Dermis microvascular lymphatic vessel endothelial cell (primary cell): ENCODE measurements around the gene TCEANC2. TPM values are rescaled to one million over a fixed set of nuclear protein-coding genes. Genes with fewer than 3 reads are reported as not detected.
A peak's percentile ranks its signal among the peaks of the same experiment; 100 is the strongest.
"Not testable (repeated sequence)": the region's sequence is repeated elsewhere in the genome, so short reads cannot be mapped to it uniquely, and the experiment has no call there.

ENCODE experiments used
- DNase-seq, 2 donors: peaks; one replicate each; pipeline versions ENCODE4 v3.0.0 to v3.0.0-alpha.2; 2010; ENCODE audit warnings: low read depth in 2 of 2
- total RNA-seq: library from RNA; depleted of rRNA; stranded (reverse); fragments of >200 nt; gene quantifications from 2 replicates; pipeline ENCODE4 v1.2.1, GENCODE V29; 2014

The TCEANC2 gene
- total RNA-seq, 1 donor from 2014 or later, result 2.1 TPM

DNA sequence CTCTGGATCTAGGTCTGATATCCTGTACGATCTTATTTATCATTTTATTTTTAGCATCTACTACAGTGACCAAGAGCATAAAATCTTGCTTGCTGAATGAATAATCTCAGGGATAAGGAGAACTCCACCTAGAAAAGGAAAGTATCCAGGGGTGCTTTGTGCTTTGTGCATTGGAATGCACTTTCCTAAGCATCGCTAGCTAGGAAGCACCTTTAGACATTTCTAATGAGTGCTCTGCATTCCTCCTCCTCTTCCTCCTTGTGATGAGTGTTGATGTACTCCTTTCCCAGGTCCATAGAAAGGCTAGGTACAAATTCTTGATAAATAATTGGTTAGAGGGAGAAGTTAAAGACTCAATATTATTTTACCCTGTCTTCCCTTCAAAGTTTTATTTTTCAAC lies 31.4 kb downstream of the TCEANC2 start:
- DNase-seq, result no peak

- DNase-seq, result no peak
These were observed 33.3 kb downstream of the TCEANC2 start for GRCh38 chr1:54086754-54087153.

GRCh38 chr1:54088385-54088784 lies 35.0 kb downstream of the TCEANC2 start:
- no peak for DNase-seq

- no peak for DNase-seq
These were observed 38.3 kb downstream of the TCEANC2 start for GRCh38 chr1:54091666-54092065.

DNA sequence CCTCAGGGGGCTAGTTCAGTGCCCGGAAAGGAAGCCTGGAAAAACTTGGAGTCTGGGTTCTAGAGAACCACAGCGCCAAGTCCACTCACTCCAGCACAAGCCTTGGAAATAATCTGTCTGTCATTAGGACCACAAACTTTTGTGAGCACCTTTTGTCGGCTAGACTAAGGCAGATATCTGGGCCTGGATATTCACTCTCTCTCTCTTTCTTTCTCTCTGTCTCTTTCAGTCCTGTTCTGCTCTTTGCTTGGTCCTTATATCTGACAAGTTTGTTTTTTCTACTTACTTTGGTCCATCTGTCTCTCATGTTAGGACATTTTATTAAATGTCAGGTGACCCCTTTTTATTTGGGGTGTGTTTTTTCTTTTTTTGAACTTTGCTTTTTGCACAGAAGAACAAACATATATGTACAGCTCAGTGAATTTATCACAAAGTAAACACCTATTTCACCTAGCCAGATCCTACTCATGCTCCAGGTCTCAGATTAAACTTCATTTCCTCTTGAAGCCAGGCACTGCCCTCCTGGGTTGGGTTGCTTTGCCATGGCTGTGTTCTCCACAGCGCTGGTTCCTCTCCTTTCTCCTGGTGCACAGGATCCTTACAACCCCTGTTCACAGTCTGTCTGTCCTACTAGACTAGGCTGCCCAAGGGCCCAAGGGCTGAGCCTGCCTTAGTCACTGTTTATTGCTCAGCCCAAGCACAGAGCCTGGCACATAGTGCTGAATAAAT lies 40.8 kb downstream of the TCEANC2 start:
- no peak for DNase-seq

DNA sequence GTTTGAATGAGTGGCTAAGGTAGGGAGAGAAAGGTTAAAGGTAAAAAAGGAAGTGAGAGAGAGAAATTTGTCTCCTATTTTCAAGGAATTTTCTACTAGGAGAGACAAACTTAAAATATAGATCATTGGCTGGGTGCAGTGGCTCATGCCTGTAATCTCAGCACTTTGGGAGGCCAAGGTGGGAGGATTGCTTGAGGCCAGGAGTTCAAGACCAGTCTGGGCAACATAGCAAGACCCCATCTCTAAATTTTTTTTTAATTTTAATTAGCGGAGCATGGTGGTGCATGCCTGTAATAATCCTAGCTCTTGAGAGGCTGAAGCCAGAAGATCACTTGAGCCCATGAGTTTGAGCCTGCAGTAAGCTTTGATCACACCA lies 41.3 kb downstream of the TCEANC2 start:
- DNase-seq, result not testable (repeated sequence)

DNA sequence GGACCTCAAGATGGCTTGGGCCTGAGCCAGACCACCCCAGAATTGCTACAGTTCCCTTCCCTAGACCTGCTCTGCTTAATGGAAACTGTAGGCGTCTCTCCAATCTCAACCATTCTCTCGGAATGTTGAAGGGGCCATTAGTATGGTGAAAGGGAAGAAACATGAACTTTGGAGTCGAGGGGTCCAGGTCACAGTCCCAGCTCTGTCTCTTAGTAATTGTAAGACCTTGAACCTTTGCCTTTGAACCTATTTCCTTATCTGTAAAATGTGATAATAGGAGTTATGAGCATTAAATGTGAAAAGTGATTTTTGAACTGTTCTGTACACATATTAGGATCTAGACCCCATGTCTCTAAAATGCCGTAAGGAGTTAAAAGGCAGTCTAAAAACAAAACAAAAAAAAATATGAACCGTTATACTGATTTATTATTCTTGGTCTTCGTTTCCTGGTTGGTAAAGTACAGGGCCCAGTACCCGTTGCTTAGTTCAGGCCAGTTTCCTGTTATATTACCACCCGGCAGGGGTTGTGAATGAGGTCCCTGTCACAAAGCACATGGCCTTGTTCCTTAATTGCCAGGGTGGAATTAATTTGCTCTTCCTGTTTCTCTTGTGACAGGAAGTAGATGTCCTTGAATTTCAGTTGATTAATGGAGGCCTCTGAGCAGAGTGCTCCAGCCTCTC lies 42.3 kb downstream of the TCEANC2 start:
- peak; percentile 18 to 38 for DNase-seq

- DNase-seq, result no peak
These were observed 42.9 kb downstream of the TCEANC2 start for GRCh38 chr1:54096227-54096876.

DNA sequence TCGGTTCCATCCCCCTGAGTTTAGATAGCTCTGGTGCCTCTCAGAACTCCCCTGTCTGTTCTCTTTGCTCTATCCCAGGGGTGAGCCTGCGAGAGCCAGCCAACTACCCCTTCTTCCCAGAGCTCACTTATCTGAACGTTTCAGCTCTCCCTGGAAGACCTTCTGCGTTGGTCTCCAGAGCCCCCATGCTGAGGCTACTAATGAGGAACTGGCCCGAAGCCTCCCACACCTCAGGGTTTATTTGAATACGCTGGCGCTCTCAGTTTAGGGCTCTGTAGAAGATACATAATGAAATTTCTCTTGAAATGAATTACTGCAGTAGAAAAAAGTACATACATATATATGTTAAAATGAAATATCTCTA lies 43.5 kb downstream of the TCEANC2 start:
- DNase-seq, result no peak

DNA sequence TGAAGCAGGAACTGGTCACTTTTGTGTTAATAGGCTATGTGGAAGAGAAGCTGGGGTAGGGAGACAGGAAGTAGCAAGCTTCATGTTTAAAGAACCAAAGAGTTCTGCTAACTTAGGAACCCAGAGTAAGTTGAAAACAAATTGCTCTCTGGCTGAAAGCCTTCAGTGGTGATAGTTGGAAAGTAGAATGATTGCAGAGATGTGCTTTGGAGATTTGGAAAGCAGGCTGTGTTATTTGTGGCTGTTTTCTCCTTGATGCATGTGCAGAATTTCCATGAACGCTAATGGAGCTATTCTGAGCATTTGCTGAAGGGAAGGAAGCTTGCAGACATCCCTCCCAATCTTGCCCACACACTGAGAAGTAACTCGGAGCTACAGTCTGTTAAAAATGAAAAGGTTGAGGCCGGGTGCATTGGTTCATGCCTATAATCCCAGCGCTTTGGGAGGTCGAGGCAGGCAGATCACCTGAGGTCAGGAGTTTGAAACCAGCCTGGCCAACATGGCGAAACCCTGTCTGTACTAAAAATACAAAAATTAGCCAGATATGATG lies 45.7 kb downstream of the TCEANC2 start:
- no peak for DNase-seq

DNA sequence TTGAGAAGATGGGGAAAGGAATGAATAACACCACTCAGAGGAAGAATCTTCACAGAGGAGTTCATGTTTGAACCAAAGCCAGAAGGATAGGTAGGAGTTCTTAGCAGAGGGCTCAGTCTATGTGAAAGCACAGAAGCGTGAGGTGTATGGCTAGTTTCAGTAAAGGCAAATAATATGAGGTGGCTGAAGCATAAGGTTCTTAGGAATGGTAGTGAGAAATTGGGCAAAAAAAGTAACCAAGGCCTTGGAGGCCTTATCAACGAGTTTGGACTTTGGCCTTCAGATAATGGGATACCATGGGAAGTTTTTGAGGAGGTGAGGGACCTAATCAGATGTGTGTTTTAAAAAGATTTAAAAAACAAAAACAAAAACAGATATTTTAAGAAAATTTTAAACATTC lies 47.1 kb downstream of the TCEANC2 start:
- DNase-seq, result no peak

DNA sequence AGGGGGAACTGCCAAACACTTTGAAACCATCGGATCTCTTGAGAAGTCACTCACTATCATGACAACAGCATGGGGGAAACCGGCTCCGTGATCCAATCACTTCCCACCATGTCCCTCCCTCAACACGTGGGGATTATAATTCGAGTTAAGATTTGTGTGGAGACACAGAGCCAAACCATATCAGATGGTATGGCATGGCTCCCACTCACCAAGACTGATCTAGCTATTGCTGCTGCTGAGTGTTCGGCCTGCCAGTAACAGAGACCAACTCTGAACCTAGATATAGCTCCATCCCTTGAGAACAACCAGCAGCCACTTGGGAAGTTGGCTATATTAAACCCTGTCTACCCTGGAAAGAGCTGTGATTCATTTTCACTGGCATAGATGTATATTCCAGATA lies 50.0 kb downstream of the TCEANC2 start:
- DNase-seq, result no peak

- DNase-seq, result not testable (repeated sequence)
These were observed 51.2 kb downstream of the TCEANC2 start for GRCh38 chr1:54104613-54105012.

DNA sequence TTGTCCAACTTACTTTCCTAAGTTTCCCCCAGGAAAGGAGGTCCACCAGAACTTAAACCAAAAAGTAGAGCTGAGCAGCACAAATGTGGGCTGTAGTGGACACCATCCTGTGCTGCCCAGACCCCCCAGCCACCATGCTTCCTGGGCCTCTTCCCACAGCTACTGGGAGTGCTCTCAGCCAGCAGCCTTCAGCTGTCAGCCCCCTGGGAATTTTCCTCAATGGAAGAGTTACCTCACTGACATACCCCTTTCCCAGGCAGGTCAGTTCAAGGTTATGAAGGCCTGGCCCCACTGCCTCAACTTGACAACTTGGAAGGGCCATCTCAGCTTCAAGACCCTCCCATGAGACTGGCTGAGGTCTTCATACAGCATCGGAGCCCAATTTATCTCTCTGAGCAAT lies 51.7 kb downstream of the TCEANC2 start:
- DNase-seq, result no peak

GRCh38 chr1:54105736-54106269 lies 52.4 kb downstream of the TCEANC2 start:
- no peak for DNase-seq

DNA sequence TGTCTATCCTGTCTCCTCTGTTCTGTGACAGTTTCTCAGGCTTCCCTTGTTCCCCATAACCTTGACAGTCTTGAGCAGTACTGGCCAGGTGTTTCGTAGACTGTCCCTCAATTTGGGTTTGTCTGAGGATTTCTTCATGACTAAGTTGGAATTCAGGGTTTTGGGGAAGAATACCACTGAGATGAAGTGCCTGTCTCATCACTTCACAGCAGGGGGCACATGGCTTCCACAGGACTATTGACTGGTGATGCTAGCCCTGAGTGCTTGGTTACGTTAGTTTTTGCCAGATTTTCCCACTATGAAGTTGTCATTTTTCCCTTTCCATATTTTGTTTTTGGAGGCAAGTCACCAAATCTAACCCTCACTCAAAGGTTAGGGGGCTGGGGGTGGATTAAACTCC lies 53.7 kb downstream of the TCEANC2 start:
- DNase-seq, result peak in 1 of 2 donors; percentile 27

DNA sequence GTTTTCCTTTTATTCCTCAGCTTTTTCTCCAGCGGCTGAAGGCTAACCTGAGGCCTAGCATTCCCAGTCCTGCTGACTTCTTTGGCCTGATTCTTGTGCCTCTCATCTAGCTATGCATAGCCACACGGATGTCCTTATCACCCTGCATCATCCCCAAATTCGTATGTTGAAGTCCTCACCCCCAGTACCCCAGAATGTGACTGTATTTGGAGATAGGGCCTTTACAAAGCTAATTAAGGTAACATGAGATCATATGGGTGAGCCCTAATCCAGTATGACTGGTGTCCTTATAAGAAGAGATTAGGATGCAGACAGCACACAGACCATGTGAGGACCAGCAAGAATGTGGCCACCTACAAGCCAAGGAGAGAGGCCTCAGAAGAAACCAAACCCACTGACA lies 54.7 kb downstream of the TCEANC2 start:
- no peak for DNase-seq

DNA sequence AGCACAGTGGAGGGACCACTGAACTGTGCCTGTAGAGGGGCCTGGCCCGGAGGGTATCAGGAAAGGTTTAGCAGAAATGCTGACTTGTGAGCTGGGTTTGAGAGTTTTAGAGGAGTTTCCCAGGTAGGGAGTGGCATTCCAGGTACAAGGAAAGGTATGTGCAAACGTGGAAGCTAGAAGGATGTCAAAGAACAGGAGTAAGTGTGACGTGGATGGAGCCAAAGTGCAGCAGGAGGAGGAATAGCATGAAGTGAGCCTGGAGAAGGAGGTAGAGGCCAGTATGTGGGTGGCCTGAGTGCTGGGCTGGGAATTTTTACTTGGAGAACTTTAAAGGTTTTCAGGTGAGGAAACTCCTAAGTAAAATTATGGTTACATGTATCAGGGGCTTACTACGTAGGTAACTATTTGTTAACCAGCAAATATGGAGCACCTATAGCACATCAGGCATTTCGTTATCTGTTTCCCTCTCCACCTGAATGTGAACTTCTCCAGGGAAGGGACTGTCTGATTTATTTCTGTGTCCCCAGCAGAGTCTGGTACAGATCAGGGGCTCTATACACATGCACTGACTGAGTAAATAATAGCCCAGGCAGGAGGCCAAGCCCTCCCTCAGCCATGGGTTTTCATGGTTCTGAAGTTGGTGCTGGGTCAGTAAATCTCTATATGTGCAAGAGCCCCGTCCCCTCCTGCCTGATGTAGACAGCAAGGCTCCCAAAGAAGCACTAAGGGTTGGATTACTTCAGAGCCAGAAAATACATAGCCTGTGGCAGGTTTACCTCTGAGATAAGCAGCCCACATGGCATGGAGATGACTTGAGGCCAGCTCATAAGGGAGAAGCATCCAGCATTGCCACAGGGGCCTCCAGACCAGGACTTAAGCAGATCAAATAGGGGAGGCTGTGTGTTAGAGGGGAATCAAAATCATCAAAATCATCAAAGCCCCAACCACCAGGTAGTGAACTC lies 56.0 kb downstream of the TCEANC2 start:
- DNase-seq, result no peak

GRCh38 chr1:54110996-54111395 lies 57.6 kb downstream of the TCEANC2 start:
- DNase-seq, result no peak

DNA sequence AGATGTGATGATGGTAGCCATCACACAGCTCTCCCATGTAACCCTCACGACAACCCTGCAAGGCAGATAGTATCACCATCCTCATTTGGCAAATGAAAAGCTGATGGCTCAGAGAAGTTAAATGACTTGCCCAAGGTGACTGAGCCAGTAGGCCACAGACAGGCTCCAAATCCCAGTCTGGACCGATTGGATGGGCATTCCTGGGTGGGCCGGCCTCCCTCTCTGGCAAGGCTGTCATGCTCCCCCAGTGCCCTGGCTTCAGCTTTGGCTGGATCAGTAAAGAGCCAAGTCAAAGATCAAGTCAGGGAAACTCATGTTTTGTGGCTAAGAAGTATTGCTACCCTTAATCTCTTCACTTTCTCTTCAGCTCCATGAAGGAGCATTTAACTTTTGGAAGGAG lies 58.2 kb downstream of the TCEANC2 start:
- no peak for DNase-seq

DNA sequence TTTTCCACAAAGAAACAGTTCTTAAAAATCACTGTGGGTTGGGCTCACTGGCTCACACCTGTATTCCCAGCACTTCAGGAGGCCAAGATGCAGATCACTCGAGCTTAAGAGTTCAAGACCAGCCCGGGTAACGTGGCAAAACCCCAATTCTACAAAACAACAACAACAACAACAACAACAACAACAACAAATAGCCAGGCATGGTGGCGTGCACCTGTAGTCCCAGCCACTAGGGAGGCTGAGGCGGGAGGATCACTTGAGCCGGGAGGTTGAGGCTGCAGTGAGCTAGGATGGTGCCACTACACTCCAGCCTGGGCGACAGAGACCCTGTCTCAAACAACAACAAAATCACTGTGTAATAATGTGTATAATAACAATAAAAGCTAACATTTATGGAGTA lies 58.6 kb downstream of the TCEANC2 start:
- no peak for DNase-seq
